ENCODE results near the gene PJA1.

- TF ChIP-seq EZH2phosphoT487 (IDR thresholded peaks at IDR 0.05; ENCODE audit: low read depth, severe bottlenecking, unreplicated experiment), result no peak
- TF ChIP-seq EZH2 (IDR thresholded peaks at IDR 0.05; ENCODE audit: borderline replicate concordance), result no peak
- TF ChIP-seq CTCF (IDR thresholded peaks at IDR 0.05; ENCODE audit: poor library complexity), result no peak
These were observed 27.2 kb downstream of the PJA1 start for GRCh38 chrX:69138118-69138390.
